HL-60 (cell line): ENCODE data around the gene SLC35B2.
A peak's percentile ranks its signal among the peaks of the same experiment; 100 is the strongest.

ENCODE experiments used
- DNase-seq, 2 experiments: peaks; one replicate each; pipeline ENCODE4 v3.0.0-alpha.2; 2010 to 2020; ENCODE audit warnings: low read depth in 1 of 2, low spot score in 1 of 2
- H3K27ac ChIP-seq: fragments of 250-450 bp; sonication (Bioruptor Pico); replicated peaks from 2 replicates; pipeline ENCODE4 v1.5.1; 2020; ENCODE audit warnings: mild to moderate bottlenecking, moderate library complexity
- H3K27me3 ChIP-seq: fragments of 250-450 bp; sonication (Bioruptor Pico); 2 replicates; pipeline ENCODE4 v1.5.1; 2021; ENCODE audit warnings: mild to moderate bottlenecking, moderate library complexity; ENCODE audit not compliant: insufficient read depth, poor library complexity, severe bottlenecking
- H3K4me3 ChIP-seq: replicated peaks from 2 replicates; pipeline ENCODE4 v1.5.1; 2011; ENCODE audit warnings: mild to moderate bottlenecking, control low read depth, low read length; ENCODE audit not compliant: insufficient read depth
- CTCF ChIP-seq: IDR thresholded peaks from one replicate; pipeline ENCODE4 v1.5.1; 2011; ENCODE audit warnings: low read length, control low read depth, inconsistent platforms; ENCODE audit not compliant: insufficient read depth
- GABPA ChIP-seq: IDR thresholded peaks from 2 replicates; pipeline ENCODE4 v1.6.1; 2012; ENCODE audit warnings: low read depth
- POLR2AphosphoS5 ChIP-seq: IDR thresholded peaks from 2 replicates; pipeline ENCODE4 v1.6.1; 2012; ENCODE audit warnings: low read depth
- REST ChIP-seq: IDR thresholded peaks from 2 replicates; pipeline ENCODE4 v1.6.1; 2012; ENCODE audit warnings: low read depth; ENCODE audit not compliant: insufficient replicate concordance
- SPI1 ChIP-seq: IDR thresholded peaks from 2 replicates; pipeline ENCODE4 v1.6.1; 2012; ENCODE audit warnings: low read depth, mild to moderate bottlenecking, borderline replicate concordance

SLC35B2 gene

GRCh38 chr6:44250067-44250717 lies 7.1 kb downstream of the SLC35B2 start:
- TF ChIP-seq CTCF, result no peak
- TF ChIP-seq POLR2AphosphoS5, result no peak
- no peak for TF ChIP-seq SPI1
- TF ChIP-seq REST, result no peak
- TF ChIP-seq GABPA, result no peak
- H3K27ac ChIP-seq, result no peak overlapping the region
- H3K27me3 ChIP-seq, result no peaks in the 10 kb centered on the region
- no peak for DNase-seq
- H3K4me3 ChIP-seq, result no peak overlapping the region

- Histone ChIP-seq H3K27ac (no peak overlapping the region), H3K4me3 (peak overlapping the region; percentile 59), H3K27me3 (no peaks in the 10 kb centered on the region)
- TF ChIP-seq GABPA (no peak), POLR2AphosphoS5 (peak; percentile 35; the same call in 1 of the 2 replicates)
- DNase-seq, result no peak
These were observed 8.1 kb downstream of the SLC35B2 start for GRCh38 chr6:44249082-44249748.

- peak overlapping the region; percentile 59 for H3K4me3 ChIP-seq
- H3K27me3 ChIP-seq, result no peaks in the 10 kb centered on the region
- peak overlapping the region; percentile 92; the same call in 1 of the 2 replicates for H3K27ac ChIP-seq
- no peak for DNase-seq
- TF ChIP-seq CTCF (no peak), POLR2AphosphoS5 (no peak), REST (no peak), GABPA (no peak), SPI1 (no peak)
These were observed 8.7 kb downstream of the SLC35B2 start for GRCh38 chr6:44248579-44248978.

GRCh38 chr6:44247338-44248302 lies 9.7 kb downstream of the SLC35B2 start:
- peak; percentile 67 to 82 for DNase-seq
- Histone ChIP-seq H3K27ac (peak overlapping the region; percentile 92), H3K4me3 (peak overlapping the region; percentile 59), H3K27me3 (no peaks in the 10 kb centered on the region)
- TF ChIP-seq SPI1 (no peak), CTCF (no peak), GABPA (0 out of 2 replicates have a peak, but pooled peaks have one; percentile 23), REST (no peak), POLR2AphosphoS5 (no peak; the same call in none of the 2 replicates)
